ENCODE measurements around the gene ZBED4. TPM values are rescaled to one million over a fixed set of nuclear protein-coding genes. Genes with fewer than 3 reads are reported as not detected.
"Not testable (repeated sequence)": the region's sequence is repeated elsewhere in the genome, so short reads cannot be mapped to it uniquely, and the experiment has no call there.

The ZBED4 gene
- total RNA-seq, 1 donor from 2014 or later = 17.3 TPM

DNA sequence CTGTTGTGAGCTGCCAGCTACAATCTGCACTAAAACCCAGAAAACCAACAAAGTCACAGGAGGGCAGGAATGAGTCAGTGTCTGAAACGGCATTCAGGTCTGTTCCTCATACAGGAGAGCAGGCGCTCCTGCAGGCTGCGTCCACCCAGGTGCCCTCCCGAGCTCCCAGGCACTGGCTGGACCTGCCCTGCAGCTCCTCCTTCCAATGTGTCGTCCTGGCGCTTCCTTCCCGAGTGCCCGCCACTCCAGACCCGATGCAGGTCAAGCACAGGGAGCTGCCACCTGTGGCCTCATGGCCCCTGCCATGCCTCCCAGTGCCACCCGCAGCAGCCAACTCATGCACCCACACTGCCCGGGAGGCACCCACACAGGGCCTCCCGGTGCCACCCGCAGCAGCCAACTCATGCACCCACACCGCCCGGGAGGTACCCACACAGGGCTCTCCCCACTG, 38.0 kb upstream of the ZBED4 start:
- Mint-ChIP-seq H3K27me3 (no peaks in the 10 kb centered on the region), H3K4me3 (no peak overlapping the region), H3K36me3 (ENCODE audit: low read depth) (peaks cover 63% of the 10 kb centered on the region), H3K4me1 (peaks cover 44% of the 10 kb centered on the region), H3K27ac (no peak overlapping the region), H3K9me3 (no peaks in the 10 kb centered on the region)
- POLR2A ChIA-PET = no interaction called here
- intact Hi-C loops (cut with micrococcal nuclease) = no loop called here
- ATAC-seq (ENCODE audit: low read depth) (no peak), DNase-seq (no peak)
- TF ChIP-seq, protein P1, sequence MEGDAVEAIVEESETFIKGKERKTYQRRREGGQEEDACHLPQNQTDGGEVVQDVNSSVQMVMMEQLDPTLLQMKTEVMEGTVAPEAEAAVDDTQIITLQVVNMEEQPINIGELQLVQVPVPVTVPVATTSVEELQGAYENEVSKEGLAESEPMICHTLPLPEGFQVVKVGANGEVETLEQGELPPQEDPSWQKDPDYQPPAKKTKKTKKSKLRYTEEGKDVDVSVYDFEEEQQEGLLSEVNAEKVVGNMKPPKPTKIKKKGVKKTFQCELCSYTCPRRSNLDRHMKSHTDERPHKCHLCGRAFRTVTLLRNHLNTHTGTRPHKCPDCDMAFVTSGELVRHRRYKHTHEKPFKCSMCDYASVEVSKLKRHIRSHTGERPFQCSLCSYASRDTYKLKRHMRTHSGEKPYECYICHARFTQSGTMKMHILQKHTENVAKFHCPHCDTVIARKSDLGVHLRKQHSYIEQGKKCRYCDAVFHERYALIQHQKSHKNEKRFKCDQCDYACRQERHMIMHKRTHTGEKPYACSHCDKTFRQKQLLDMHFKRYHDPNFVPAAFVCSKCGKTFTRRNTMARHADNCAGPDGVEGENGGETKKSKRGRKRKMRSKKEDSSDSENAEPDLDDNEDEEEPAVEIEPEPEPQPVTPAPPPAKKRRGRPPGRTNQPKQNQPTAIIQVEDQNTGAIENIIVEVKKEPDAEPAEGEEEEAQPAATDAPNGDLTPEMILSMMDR (IDR thresholded peaks at IDR 0.05) = no peak
- CTCF ChIA-PET = no interaction called here

DNA sequence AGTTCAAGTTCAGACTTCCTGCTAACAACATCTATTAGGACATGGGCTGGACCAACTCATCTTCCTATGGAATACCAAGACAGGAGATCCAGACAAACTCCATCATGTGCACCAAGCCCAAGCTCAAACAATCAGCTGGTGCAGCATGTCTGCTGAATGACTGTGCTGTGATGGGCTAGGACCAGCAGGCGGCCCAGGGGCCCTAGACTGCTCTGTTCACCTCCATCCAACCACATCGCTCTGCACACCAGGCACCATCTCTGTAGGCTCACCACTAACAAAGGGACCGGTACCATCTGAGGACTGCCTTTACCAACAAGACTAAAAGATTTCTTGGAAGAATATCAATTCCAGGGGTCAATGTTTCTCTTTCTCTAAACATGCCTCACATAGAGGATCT, 36.3 kb upstream of the ZBED4 start:
- CTCF ChIA-PET = interaction anchor here (1.1 kb wide), 1 partner anchor 13 kb away, joined by 4 read pairs; no protein-coding TSS in a partner anchor
- Mint-ChIP-seq H3K4me3 (no peak overlapping the region), H3K27ac (no peak overlapping the region), H3K4me1 (peaks cover 37% of the 10 kb centered on the region), H3K27me3 (no peaks in the 10 kb centered on the region), H3K36me3 (ENCODE audit: low read depth) (peaks cover 72% of the 10 kb centered on the region), H3K9me3 (no peaks in the 10 kb centered on the region)
- ATAC-seq (ENCODE audit: low read depth) = no peak
- TF ChIP-seq, protein P1 (IDR thresholded peaks at IDR 0.05) = no peak
- intact Hi-C loops (cut with micrococcal nuclease) = no loop called here
- POLR2A ChIA-PET = no interaction called here
- no peak for DNase-seq

DNA sequence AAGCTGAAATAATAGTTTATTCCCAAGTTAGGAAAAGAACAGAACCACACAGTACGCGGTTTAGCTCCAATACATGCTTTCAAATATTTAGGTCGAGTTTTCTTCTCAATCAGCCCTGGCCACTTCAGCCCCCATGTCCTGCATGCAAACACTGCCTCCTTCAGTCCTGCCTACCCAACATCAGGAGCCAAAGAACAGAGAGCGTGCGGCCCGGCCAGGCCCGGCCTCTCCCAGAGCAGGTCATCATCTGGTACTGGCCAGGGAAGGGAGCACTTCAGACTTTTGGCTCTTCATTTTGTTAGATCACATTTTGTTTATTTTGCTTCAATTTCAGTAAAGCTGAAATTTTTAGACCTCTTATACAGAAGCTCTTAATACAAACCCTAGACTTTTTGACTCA, 32.7 kb upstream of the ZBED4 start:
- no peak for ATAC-seq (ENCODE audit: low read depth)
- Mint-ChIP-seq H3K27ac (no peak overlapping the region), H3K9me3 (no peaks in the 10 kb centered on the region), H3K4me1 (peaks cover 44% of the 10 kb centered on the region), H3K36me3 (ENCODE audit: low read depth) (peaks cover 86% of the 10 kb centered on the region), H3K4me3 (no peak overlapping the region), H3K27me3 (no peaks in the 10 kb centered on the region)
- POLR2A ChIA-PET = interaction anchor here (0.8 kb wide), 1 partner anchor 105 kb away, joined by 5 read pairs; no protein-coding TSS in a partner anchor
- TF ChIP-seq, protein P1 (IDR thresholded peaks at IDR 0.05) = no peak
- intact Hi-C loops (cut with micrococcal nuclease) = loop anchor here (10.0 kb wide), 1 partner anchor 214 kb away; no protein-coding TSS in a partner anchor
- CTCF ChIA-PET = no interaction called here
- no peak for DNase-seq

DNA sequence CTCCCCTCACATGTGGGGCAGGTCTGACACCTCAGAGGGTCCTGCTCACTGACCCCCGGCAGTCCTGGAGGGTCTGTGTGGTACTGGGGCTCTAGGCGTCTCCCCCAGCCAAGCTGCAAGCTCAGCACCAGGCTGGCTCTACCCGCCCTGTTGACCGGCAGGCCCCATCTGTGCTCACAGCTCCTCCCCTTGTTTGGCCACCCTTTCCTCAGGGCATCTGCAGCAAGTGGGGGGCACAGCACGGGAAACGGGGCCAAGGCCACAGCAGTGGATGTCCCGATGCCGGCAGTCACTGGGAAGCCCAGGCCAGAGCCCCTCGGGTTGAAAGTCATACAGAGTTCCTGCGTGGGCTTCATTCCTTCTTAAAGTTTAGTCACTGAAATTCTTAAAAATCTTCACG, 31.9 kb upstream of the ZBED4 start:
- Mint-ChIP-seq H3K4me1 (peaks cover 49% of the 10 kb centered on the region), H3K36me3 (ENCODE audit: low read depth) (peaks cover 81% of the 10 kb centered on the region)
- POLR2A ChIA-PET = interaction anchor here (0.8 kb wide), 1 partner anchor 104 kb away, joined by 5 read pairs; no protein-coding TSS in a partner anchor
- ATAC-seq (ENCODE audit: low read depth); H3K9me3 Mint-ChIP-seq; H3K27me3 Mint-ChIP-seq; DNase-seq; CTCF ChIA-PET; H3K4me3 Mint-ChIP-seq; H3K27ac Mint-ChIP-seq: not testable (repeated sequence)
- intact Hi-C loops (cut with micrococcal nuclease) = loop anchor here (10.0 kb wide), 1 partner anchor 213 kb away; no protein-coding TSS in a partner anchor

DNA sequence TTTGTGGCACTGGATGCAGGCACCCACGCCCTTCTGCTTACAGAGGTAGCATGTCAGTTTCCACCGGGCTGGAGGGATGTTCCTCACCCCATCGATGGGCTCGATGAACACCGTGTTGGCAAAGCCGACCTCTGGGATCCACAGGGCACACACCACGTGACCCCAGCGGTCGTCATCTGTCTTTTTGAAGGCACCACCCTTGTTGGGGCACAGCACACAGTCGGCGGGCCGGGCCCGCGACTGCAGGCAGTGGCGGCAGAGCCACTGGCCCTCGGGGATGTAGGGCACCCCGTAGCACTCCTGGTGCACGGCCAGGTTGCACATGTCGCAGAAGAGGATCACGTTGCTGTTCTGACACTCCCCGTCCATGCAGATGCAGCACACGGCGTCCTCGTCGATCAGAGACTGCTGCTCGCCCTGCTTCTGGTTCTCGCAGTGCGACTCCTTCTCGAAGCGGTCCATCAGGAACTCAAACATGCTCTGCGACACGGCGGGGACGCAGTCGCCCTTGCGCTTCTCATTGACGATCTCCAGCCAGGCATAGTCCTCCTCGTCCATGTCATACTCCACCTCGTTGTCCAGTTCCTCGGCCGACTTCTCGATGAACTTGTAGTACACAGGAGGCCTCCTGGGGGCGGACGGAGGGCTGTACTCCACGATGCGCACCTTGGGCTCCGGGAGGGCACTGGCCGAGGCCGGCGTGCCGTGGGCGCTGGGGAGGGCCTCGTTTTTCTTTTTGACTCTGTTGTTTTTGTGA, 30.2 kb upstream of the ZBED4 start:
- no peak for DNase-seq
- TF ChIP-seq, protein P1 (IDR thresholded peaks at IDR 0.05) = no peak
- H3K9me3 Mint-ChIP-seq = no peaks in the 10 kb centered on the region
- H3K4me3 Mint-ChIP-seq = no peak overlapping the region
- H3K27ac Mint-ChIP-seq = no peak overlapping the region
- peaks cover 64% of the 10 kb centered on the region for H3K36me3 Mint-ChIP-seq (ENCODE audit: low read depth)
- no peaks in the 10 kb centered on the region for H3K27me3 Mint-ChIP-seq
- H3K4me1 Mint-ChIP-seq = peaks cover 42% of the 10 kb centered on the region
- ATAC-seq (ENCODE audit: low read depth) = no peak
- POLR2A ChIA-PET = interaction anchor here (0.7 kb wide), 1 partner anchor 100 kb away, joined by 3 read pairs; no protein-coding TSS in a partner anchor
- intact Hi-C loops (cut with micrococcal nuclease) = loop anchor here (10.0 kb wide), 1 partner anchor 211 kb away; no protein-coding TSS in a partner anchor
- CTCF ChIA-PET = no interaction called here
